ENCODE results near the gene IMPA2. TPM values are rescaled to one million over a fixed set of nuclear protein-coding genes. Genes with fewer than 3 reads are reported as not detected.

Gene IMPA2
- total and polyA plus RNA-seq, 2 of the 8 experiments (the other 6 are each of a cell fraction or from before 2014, with no cell fraction given) = 102 to 140 TPM

DNA sequence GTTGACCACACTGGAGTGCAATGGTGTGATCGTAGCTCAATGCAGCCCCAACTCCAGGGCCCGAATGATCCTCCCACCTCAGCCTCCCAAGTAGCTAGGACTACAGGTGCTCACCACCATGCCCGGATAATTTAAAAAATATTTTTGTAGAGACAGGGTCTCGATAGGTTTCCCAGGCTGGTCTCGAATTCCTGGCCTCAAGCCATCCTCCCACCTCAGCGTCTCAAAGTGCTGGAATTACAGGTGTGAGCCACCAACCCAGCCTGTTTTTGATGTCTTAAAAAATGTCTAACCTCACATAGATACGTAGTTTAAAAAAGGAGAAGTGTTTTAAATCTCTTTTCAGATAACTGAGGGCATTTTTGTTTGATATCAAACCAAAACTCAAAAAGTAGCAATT lies 37.6 kb downstream of the IMPA2 start:
- no peak for FAIRE-seq
- CTCF ChIA-PET (ENCODE audit: partially characterized antibody) = interaction anchor here (0.7 to 1.6 kb wide), 3 partner anchors 20 to 123 kb away, joined by 3 to 4 read pairs (median 4); no protein-coding TSS in a partner anchor
- H4K91ac ChIP-seq (replicated peaks; ENCODE audit: insufficient read length, low read length) = no peak overlapping the region

More for the DNA sequence above, 37.6 kb downstream of the IMPA2 start:
- no peak overlapping the region for H3K9ac ChIP-seq (replicated peaks in 1 of 4; ENCODE audit: extremely low read depth in 1 of 4, low read depth in 3 of 4, low read length in 3 of 4)
- H4K5ac ChIP-seq (ENCODE audit: insufficient read length, low read depth, low read length) = no peak overlapping the region
- H2AK5ac ChIP-seq (ENCODE audit: low read depth, low read length) = no peak overlapping the region
- TF ChIP-seq TCF12 (IDR thresholded peaks at IDR 0.05; ENCODE audit: low read depth, low read length) = no peak
- no peak for TF ChIP-seq TAF1 (IDR thresholded peaks at IDR 0.05; ENCODE audit: low read depth, low read length)
- no peak for TF ChIP-seq SIN3A (conservative IDR thresholded peaks at IDR 0.05 in 1 of 2, IDR thresholded peaks at IDR 0.05 in 1 of 2; ENCODE audit: low read depth in 1 of 2, low read length in 2 of 2)
- no peak for TF ChIP-seq KDM5A (IDR thresholded peaks at IDR 0.05; ENCODE audit: low read length)
- TF ChIP-seq SUZ12 (IDR thresholded peaks at IDR 0.05; ENCODE audit: low read length) = no peak
- no peak for TF ChIP-seq POLR2AphosphoS5 (IDR thresholded peaks at IDR 0.05; ENCODE audit: low read depth, low read length)
- no peak for TF ChIP-seq JUN (IDR thresholded peaks at IDR 0.05; ENCODE audit: low read depth, low read length)
- TF ChIP-seq RAD21 (IDR thresholded peaks at IDR 0.05 in 1 of 2, conservative IDR thresholded peaks at IDR 0.05 in 1 of 2; ENCODE audit: low read depth in 2 of 2, low read length in 2 of 2) = no peak
- no peak for TF ChIP-seq BACH1 (IDR thresholded peaks at IDR 0.05; ENCODE audit: low read length)
- TF ChIP-seq CHD2 (IDR thresholded peaks at IDR 0.05; ENCODE audit: low read length) = no peak
- no peaks in the 10 kb centered on the region for H3K4me1 ChIP-seq (replicated peaks in 1 of 4; ENCODE audit: control insufficient read depth in 3 of 4, insufficient read depth in 4 of 4, low read length in 3 of 4)
- 92% methylated on average over 7 of the region's 7 CpGs; no CpG with 5 or more reads in 1 of the 2 experiments for WGBS, 2 experiments (ENCODE audit: extremely low coverage in 1 of 2, insufficient coverage in 1 of 2, insufficient read length in 1 of 2, insufficient replicate concordance in 2 of 2, low coverage in 1 of 2, low lambda C conversion rate in 2 of 2, missing lambda C conversion rate in 1 of 2)
- H3K4me3 ChIP-seq (ENCODE audit: extremely low read depth in 1 of 4, insufficient read depth in 2 of 4, low read depth in 3 of 4, low read length in 4 of 4) = no peak overlapping the region
- H3K27me3 ChIP-seq (replicated peaks in 1 of 4; ENCODE audit: control insufficient read depth in 3 of 4, extremely low read depth in 1 of 4, insufficient read depth in 3 of 4, low read length in 3 of 4) = no peaks in the 10 kb centered on the region
- no peaks in the 10 kb centered on the region for H3K79me2 ChIP-seq (ENCODE audit: control insufficient read depth in 1 of 2, insufficient read depth in 2 of 2, low read length in 2 of 2)
- H3K56ac ChIP-seq (replicated peaks; ENCODE audit: insufficient read length, low read depth, low read length) = no peak overlapping the region
- H4K8ac ChIP-seq (ENCODE audit: extremely low read depth, insufficient read depth, low read length) = no peak overlapping the region
- H3K36me3 ChIP-seq (ENCODE audit: control insufficient read depth in 2 of 4, insufficient read depth in 4 of 4, low read length in 3 of 4) = peaks cover 8 to 38% (median 26%) of the 10 kb centered on the region in 4 experiments; a peak in 7 of 8 replicates
- H2BK15ac ChIP-seq (ENCODE audit: low read length) = no peak overlapping the region
- no peak overlapping the region for H3K18ac ChIP-seq (ENCODE audit: extremely low read depth, low read length)
- no peak overlapping the region for H2BK12ac ChIP-seq (ENCODE audit: low read depth, low read length)
- H2AFZ ChIP-seq (ENCODE audit: low read length) = no peak overlapping the region
- no peaks in the 10 kb centered on the region for H3K9me3 ChIP-seq (ENCODE audit: insufficient read depth in 2 of 2, low read depth in 1 of 2, low read length in 1 of 2)
- H3K79me1 ChIP-seq (ENCODE audit: low read depth, low read length) = no peaks in the 10 kb centered on the region
- H2BK120ac ChIP-seq (replicated peaks; ENCODE audit: low read depth, low read length) = no peak overlapping the region
- no peak overlapping the region for H3K4ac ChIP-seq (replicated peaks; ENCODE audit: insufficient read length, low read depth, low read length)
- H3K4me2 ChIP-seq (ENCODE audit: insufficient read depth in 1 of 2, low read depth in 2 of 2, low read length in 2 of 2) = no peak overlapping the region
- POLR2A ChIA-PET (ENCODE audit: partially characterized antibody) = no interaction called here
- no peak overlapping the region for H3K14ac ChIP-seq (ENCODE audit: insufficient read length)
- no peak overlapping the region for H2BK20ac ChIP-seq (ENCODE audit: low read length)
- H3K23me2 ChIP-seq (ENCODE audit: low read depth, low read length) = no peaks in the 10 kb centered on the region
- H2BK5ac ChIP-seq (ENCODE audit: low read depth, low read length) = no peak overlapping the region
- no peak overlapping the region for H3K27ac ChIP-seq (ENCODE audit: low read depth, low read length)
- H3K23ac ChIP-seq (ENCODE audit: insufficient read length) = no peak overlapping the region
- peaks cover 0 to 2% of the 10 kb centered on the region in 2 experiments for H4K20me1 ChIP-seq (replicated peaks in 1 of 2; ENCODE audit: control insufficient read depth in 1 of 2, insufficient read depth in 2 of 2, low read length in 2 of 2)
- DNase-seq (ENCODE audit: low read depth in 1 of 2, low spot score in 2 of 2) = no peak

All from H1 (cell line).